ENCODE measurements around the gene RNF4.
"Not testable (repeated sequence)": the region's sequence is repeated elsewhere in the genome, so short reads cannot be mapped to it uniquely, and the experiment has no call there.

Gene RNF4

GRCh38 chr4:2534904-2535375 lies 66.0 kb downstream of the RNF4 start:
- no peak for DNase-seq (ENCODE audit: low spot score)

GRCh38 chr4:2535376-2536192 lies 66.7 kb downstream of the RNF4 start:
- DNase-seq (ENCODE audit: low spot score): no peak

- DNase-seq (ENCODE audit: low spot score): peak; percentile 72
Observed at GRCh38 chr4:2536193-2537010, 67.5 kb downstream of the RNF4 start, which contains the start of gene FAM193A. Gene FAM193A (plus strand): TSS chr4:2536647. CDS start chr4:2536916, 269 bp downstream.

- no peak for DNase-seq (ENCODE audit: low spot score)
Observed at GRCh38 chr4:2537011-2537830, 68.3 kb downstream of the RNF4 start.

- not testable (repeated sequence) for DNase-seq (ENCODE audit: low spot score)
Observed at GRCh38 chr4:2543580-2544191, 74.8 kb downstream of the RNF4 start.

- no peak for DNase-seq (ENCODE audit: low spot score)
Observed at GRCh38 chr4:2545321-2546013, 76.6 kb downstream of the RNF4 start.

- no peak for DNase-seq (ENCODE audit: low spot score)
Observed at GRCh38 chr4:2546286-2546823, 77.4 kb downstream of the RNF4 start.

GRCh38 chr4:2546961-2547691 lies 78.2 kb downstream of the RNF4 start:
- not testable (repeated sequence) for DNase-seq (ENCODE audit: low spot score)

GRCh38 chr4:2551118-2551517 lies 82.2 kb downstream of the RNF4 start:
- no peak for DNase-seq (ENCODE audit: low spot score)

GRCh38 chr4:2552806-2553205 lies 83.9 kb downstream of the RNF4 start:
- no peak for DNase-seq (ENCODE audit: low spot score)

GRCh38 chr4:2558301-2558700 lies 89.4 kb downstream of the RNF4 start:
- DNase-seq (ENCODE audit: low spot score): no peak

- no peak for DNase-seq (ENCODE audit: low spot score)
Observed at GRCh38 chr4:2560167-2560566, 91.3 kb downstream of the RNF4 start.

Data from COLO829 (cell line).